ENCODE results near the gene BCAS3.

The BCAS3 gene

GRCh38 chr17:61076621-61077031, 399.0 kb downstream of the BCAS3 start:
- DNase-seq = no peak

GRCh38 chr17:61081959-61082358, 404.3 kb downstream of the BCAS3 start:
- no peak for DNase-seq

- DNase-seq = no peak
These were observed 406.6 kb downstream of the BCAS3 start for GRCh38 chr17:61084260-61084659.

- no peak for DNase-seq
These were observed 409.4 kb downstream of the BCAS3 start for GRCh38 chr17:61087024-61087423.

GRCh38 chr17:61088556-61088955, 410.9 kb downstream of the BCAS3 start:
- no peak for DNase-seq

- no peak for DNase-seq
These were observed 413.4 kb downstream of the BCAS3 start for GRCh38 chr17:61091096-61091495.

GRCh38 chr17:61097781-61098180, 420.1 kb downstream of the BCAS3 start:
- no peak for DNase-seq

- DNase-seq = no peak
These were observed 428.7 kb downstream of the BCAS3 start for GRCh38 chr17:61106354-61106753.

- no peak for DNase-seq
These were observed 438.9 kb downstream of the BCAS3 start for GRCh38 chr17:61116577-61116976.

- DNase-seq = no peak
These were observed 440.3 kb downstream of the BCAS3 start for GRCh38 chr17:61117983-61118382.

- DNase-seq = no peak
These were observed 441.2 kb downstream of the BCAS3 start for GRCh38 chr17:61118871-61119270.

GRCh38 chr17:61122326-61122913, 444.8 kb downstream of the BCAS3 start:
- DNase-seq = no peak

- no peak for DNase-seq
These were observed 446.9 kb downstream of the BCAS3 start for GRCh38 chr17:61124562-61124961.

GRCh38 chr17:61126473-61127249, 449.0 kb downstream of the BCAS3 start:
- DNase-seq = no peak

GRCh38 chr17:61127960-61128359, 450.3 kb downstream of the BCAS3 start:
- DNase-seq = no peak

GRCh38 chr17:61128661-61129115, 451.0 kb downstream of the BCAS3 start:
- DNase-seq = no peak

- no peak for DNase-seq
These were observed 451.9 kb downstream of the BCAS3 start for GRCh38 chr17:61129267-61130254.

- no peak for DNase-seq
These were observed 452.7 kb downstream of the BCAS3 start for GRCh38 chr17:61130330-61130729.

GRCh38 chr17:61131585-61131984, 453.9 kb downstream of the BCAS3 start:
- DNase-seq = no peak

- no peak for DNase-seq
These were observed 454.9 kb downstream of the BCAS3 start for GRCh38 chr17:61132524-61132923.

- DNase-seq = no peak
These were observed 456.2 kb downstream of the BCAS3 start for GRCh38 chr17:61133853-61134252.

- DNase-seq = no peak
These were observed 457.0 kb downstream of the BCAS3 start for GRCh38 chr17:61134551-61135235.

- no peak for DNase-seq
These were observed 458.1 kb downstream of the BCAS3 start for GRCh38 chr17:61135782-61136181.

Measured in NCI-H2081 treated with DMSO at 0.1 percent for 48 hours (cell line).